ENCODE measurements around the gene ASB18. TPM values are rescaled to one million over a fixed set of nuclear protein-coding genes. Genes with fewer than 3 reads are reported as not detected.

ASB18 gene
- total and polyA plus RNA-seq, 2 of the 13 experiments (the other 11 are each of a cell fraction or from before 2014, with no cell fraction given): not detected

GRCh38 chr2:236294647-236295046 lies 30.4 kb upstream of the ASB18 start:
- Histone ChIP-seq H3K4me3 (replicated peaks in 1 of 3; ENCODE audit: insufficient read depth in 1 of 3, low read depth in 2 of 3, low read length in 3 of 3) (no peak overlapping the region), H3K9ac (ENCODE audit: insufficient read depth, low read depth, low read length) (no peak overlapping the region), H3K9me3 (ENCODE audit: low read length) (no peaks in the 10 kb centered on the region), H4K20me1 (ENCODE audit: insufficient read depth, low read length) (no peaks in the 10 kb centered on the region), H3K27me3 (ENCODE audit: control insufficient read depth in 1 of 2, insufficient read depth in 2 of 2, low read length in 2 of 2) (peaks cover 9 to 76% of the 10 kb centered on the region in 2 experiments; a peak in 4 of 5 replicates), H3K79me2 (ENCODE audit: insufficient read depth, low read length) (no peaks in the 10 kb centered on the region), H3K36me3 (replicated peaks in 1 of 2; ENCODE audit: control insufficient read depth in 1 of 2, insufficient read depth in 2 of 2, low read length in 2 of 2) (no peaks in the 10 kb centered on the region), H3K4me2 (ENCODE audit: low read depth, low read length) (no peak overlapping the region), H3K27ac (ENCODE audit: extremely low read length, insufficient read depth, low read length) (no peak overlapping the region), H2AFZ (ENCODE audit: low read length) (no peak overlapping the region), H3K4me1 (ENCODE audit: insufficient read depth, low read length) (no peaks in the 10 kb centered on the region)
- ChIA-PET CTCF (ENCODE audit: low intra/inter-chr PET ratio, low total read pairs) (no interaction called here), POLR2A (no interaction called here)
- TF ChIP-seq FOXP1 (IDR thresholded peaks at IDR 0.05) (no peak), FOXP1 (CRISPR knock-in tag; IDR thresholded peaks at IDR 0.05) (no peak), MEIS2 (CRISPR knock-in tag; IDR thresholded peaks at IDR 0.05) (no peak), RFXAP (CRISPR knock-in tag; IDR thresholded peaks at IDR 0.05; ENCODE audit: borderline replicate concordance) (no peak), SP140L (CRISPR knock-in tag; IDR thresholded peaks at IDR 0.05; ENCODE audit: borderline replicate concordance) (no peak), PRMT3 (CRISPR knock-in tag; IDR thresholded peaks at IDR 0.05; ENCODE audit: borderline replicate concordance, low read depth) (no peak)
- TF ChIP-seq, protein P1, sequence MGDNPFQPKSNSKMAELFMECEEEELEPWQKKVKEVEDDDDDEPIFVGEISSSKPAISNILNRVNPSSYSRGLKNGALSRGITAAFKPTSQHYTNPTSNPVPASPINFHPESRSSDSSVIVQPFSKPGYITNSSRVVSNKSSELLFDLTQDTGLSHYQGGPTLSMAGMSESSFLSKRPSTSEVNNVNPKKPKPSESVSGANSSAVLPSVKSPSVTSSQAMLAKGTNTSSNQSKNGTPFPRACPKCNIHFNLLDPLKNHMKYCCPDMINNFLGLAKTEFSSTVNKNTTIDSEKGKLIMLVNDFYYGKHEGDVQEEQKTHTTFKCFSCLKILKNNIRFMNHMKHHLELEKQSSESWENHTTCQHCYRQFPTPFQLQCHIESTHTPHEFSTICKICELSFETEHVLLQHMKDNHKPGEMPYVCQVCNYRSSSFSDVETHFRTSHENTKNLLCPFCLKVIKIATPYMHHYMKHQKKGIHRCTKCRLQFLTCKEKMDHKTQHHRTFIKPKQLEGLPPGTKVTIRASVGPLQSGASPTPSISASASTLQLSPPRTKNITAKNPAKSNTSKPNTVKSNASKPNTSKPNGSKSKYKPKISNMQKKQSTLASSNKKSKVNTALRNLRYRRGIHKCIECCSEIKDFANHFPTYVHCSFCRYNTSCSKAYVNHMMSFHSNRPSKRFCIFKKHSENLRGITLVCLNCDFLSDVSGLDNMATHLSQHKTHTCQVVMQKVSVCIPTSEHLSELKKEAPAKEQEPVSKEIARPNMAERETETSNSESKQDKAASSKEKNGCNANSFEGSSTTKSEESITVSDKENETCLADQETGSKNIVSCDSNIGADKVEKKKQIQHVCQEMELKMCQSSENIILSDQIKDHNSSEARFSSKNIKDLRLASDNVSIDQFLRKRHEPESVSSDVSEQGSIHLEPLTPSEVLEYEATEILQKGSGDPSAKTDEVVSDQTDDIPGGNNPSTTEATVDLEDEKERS (CRISPR knock-in tag; IDR thresholded peaks at IDR 0.05): no peak
- intact Hi-C loops (cut with micrococcal nuclease; ENCODE audit: unreplicated experiment): no loop called here
- WGBS (ENCODE audit: low lambda C conversion rate): 11% methylated on average over 9 of the region's 9 CpGs
- no peak for ATAC-seq
- in situ Hi-C loops (cut with HindIII; ENCODE audit: extremely low pct_ligation_motif_present, low pct_unique_long_range_greater_than_20kb): no loop called here
- no peak for DNase-seq (ENCODE audit: low spot score)
- no peak for FAIRE-seq
- no TSS peak for BruUV-seq (replicated peaks)
